ENCODE results near the gene HIPK2.

HIPK2 gene

DNA sequence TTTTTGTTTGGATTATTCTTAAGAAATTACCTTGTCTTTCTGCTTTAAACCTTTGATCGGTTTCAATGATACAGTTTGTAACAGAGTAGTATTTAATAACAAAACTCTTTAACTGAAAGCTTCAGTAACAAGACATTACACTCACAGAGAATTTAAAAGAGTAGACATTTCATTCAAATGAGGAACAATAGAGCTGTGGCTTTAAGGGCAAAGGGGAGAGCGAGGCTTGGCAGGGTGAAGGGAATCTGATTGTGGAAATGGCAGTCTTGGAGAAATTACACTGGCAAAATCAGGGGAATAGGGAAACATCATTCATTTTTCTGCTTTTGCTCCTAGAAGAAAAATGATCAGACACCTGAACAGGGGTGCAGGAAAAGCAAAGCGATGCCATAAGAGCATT lies 5.1 kb upstream of the HIPK2 start:
- DNase-seq: no peak

DNA sequence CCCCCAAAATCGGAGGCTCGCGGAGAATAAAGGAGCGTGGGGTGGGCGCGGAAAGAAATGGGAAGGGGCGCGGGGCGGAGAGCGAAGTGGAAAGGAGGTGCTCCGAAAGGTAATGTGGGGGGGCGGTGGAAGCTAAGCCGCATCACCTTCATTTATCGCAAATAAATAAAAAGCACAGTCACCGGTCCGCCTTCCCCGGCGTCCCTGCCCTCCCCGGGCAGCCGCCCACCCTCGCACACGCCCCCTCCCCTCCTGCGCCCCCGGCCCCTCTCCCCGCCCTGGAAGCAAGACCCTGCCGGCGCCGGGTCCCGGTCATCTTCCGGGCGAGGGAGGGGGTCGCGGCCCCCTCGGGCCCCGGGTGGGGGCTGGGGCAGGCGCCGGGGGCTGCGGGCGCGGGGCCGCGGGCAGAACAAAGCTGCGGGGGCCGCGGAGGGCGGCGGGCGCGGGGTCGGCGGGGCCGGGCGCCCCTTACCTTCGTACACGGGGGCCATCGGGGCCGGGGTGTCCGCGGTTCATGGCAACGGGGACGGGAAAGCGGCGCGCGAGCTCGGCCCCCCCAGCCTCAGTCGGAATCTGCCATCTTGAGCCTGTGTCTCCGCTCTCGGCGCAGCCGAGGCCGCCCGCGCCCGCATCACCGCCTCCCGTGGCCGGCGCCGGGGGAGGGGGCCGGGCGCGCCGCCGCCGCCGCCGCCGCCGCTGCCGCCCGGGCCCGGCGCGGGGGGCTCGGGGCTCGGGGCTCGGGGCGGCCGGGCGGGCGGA lies 486 bp downstream of the HIPK2 start:
- DNase-seq: peak; percentile 6

DNA sequence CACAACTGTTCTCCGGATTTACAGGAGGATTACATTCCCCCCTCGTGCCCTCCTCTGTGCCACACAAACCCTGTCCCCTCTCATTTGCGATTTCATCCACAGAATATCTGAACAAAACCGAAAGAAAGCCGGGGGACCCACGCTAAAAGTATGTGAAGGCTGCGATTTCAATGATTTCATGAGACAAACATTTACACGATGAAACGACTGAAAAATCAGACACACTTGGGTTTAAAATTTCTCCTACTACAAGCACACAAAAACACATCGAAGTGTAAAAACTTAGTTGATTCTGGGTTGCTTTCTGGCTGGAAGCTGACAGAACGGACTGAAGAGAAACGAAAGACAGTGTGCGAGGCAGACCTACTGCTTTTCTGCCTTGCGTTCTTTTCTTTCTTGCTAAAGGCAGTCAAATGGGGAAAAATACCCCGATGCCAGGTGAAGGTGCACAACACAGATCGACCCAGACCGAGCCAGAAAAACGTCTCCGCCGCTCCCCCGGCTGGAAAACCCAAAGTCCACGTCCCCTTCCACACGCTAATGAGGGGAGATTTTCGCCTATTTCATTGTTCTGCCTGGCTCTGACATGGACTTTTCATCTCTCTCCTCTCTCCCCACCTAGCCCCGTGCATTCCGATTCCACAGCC lies 1.2 kb downstream of the HIPK2 start:
- no peak for DNase-seq

DNA sequence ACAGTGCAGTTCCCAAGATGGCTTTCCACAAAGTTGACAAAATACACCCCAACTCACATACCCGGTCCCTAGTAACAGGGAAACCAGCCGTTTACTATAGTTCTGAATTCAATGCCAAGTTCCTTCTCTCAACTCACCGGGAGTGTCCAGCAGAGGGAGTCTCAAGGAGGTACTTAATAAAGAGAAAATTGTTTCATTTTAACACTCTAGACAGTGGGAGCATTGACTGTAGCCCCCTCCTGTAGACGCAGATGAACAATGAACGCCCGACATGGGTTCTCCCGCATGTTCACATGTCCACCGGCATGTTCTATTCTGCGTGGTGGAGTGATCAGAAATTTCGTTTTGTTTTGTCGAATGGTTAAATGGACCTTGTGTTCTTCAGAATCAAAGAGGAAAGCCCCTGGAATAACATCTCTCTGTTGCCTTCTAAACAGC lies 1.9 kb downstream of the HIPK2 start:
- peak; percentile 57 for DNase-seq

DNA sequence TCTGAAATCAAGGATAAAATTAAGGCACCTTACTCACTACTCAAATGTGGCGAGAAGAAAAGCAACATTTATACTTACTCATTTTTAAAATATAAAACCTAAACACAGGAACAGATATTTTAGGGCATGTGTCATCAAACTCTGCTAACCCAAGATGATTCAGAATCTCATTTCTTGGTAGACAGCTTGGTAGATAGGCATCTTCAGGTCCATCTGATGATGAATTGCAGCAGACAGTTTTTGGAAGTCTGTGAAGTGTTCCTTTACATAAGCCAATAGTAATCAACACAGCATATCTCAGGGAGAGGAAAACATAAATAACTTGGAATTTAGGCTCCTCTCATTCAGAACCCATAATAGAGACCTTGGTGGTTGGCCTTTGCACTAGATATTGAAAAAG lies 3.4 kb downstream of the HIPK2 start:
- DNase-seq: peak; percentile 56

DNA sequence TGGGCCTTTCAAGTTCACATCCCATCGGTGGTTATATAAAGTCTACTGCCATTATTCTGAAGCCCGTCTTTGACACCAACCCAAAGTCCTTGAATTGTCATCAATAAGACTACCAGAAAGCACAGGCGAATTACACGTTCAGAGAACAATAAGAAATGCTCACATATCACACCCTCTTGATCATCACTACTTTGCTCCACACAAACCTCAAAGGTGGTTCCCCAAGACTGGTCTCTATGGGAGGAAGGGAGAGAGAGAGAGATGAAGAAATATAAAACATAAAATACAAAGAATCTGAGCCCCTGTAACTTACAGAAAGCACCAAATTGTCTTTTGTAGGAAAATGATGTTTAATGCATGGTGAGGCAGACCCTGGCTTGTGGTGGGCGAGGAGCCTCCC lies 4.4 kb downstream of the HIPK2 start:
- DNase-seq: no peak

DNA sequence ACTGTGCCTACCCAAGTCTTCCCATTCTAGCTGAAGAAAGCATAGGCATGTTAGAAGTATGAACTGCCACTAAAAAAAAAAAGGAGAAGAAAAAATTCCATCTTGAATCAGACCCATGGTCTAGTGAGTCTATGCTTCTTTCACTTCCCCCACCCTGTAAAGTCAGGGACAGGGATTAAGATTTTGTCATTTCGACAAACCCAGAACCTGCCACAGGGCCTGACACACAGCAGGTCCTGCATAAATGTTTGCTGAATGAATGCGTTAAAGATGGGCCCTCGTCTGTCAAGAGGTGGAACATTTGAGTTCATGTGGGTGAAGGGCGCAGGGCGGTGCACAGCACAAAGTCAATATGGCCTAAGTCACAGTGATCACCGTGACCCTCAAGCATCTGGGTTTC lies 4.9 kb downstream of the HIPK2 start:
- no peak for DNase-seq

DNA sequence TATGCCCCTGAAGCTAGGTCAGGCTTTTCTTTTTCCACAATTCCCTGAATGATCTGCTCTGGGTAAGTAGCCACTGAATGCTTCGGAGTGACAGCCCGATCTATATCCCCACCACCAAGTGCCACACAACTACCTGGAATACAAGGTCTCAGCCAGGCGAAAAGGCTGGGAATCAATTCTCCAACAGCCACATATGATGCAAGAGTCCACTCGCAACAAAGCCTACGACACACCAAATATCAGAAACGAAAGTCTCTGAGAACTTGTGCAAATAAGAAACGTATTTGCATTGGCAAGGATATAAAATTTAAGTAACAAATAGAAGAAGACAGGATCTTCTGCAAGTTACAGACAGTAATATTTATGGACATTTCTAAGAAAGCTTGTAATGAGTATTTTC lies 5.7 kb downstream of the HIPK2 start:
- no peak for DNase-seq

DNA sequence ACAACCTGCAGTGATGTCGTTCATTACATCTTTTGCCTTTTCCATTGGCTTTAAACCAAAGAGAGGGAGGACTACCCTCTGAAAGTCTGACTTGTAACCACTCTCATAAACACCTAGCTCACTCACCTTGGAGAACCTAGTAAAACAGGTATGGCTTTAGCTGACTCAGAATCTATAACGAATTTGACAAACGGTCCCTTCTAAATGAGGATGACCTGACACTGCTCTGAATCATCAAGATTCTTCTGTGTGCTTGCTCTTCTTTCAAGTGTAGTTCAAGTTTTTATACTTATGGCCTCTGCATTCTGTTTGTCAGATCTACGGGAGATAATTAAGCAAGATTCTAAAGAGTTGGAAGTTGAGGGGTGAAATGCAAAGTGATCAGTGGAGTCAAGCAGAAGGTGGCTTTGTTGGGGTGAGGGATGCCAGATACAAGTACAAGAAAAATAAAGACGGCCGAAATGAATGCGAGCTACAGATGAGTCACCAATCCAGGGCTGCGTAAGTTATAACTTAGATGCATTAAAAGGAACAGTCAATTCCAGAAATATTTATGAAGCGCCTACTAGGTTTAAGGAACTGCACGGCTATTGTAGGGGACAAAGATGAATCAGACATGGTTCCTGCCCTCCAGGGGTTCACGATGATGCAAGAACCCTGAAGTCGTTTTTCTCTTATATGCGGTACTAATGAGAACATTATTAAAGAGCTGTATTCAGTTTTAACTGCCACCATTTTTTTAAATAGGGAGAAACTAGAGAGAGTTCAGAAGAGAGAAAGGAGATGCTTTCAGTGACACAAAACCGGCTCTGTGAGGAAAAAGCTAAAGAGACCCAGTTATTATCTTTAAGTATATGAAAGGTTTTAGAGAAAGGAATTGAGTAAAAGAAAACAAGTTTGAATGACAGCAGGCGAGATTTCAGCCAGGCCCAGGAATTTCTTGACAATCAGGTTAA lies 6.5 kb downstream of the HIPK2 start:
- DNase-seq: no peak

DNA sequence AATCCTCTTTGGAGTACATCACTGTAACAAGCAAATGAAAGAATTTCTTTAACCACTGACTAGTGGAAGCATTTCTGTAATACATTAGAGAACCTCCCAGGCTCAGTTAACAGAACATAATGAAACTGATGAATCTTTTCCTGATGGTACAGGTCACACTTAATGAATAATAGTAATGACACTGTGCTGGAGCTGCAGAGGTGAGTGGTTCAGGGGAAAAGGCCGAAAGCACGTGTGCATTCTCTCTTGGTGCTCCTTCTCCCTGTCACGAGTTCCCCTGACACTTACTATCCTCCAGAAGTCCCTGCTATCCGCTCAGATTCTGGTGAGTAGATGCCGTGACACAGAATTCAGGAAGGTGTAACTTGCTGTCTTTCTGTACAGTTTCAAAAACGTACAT lies 8.0 kb downstream of the HIPK2 start:
- DNase-seq: no peak

DNA sequence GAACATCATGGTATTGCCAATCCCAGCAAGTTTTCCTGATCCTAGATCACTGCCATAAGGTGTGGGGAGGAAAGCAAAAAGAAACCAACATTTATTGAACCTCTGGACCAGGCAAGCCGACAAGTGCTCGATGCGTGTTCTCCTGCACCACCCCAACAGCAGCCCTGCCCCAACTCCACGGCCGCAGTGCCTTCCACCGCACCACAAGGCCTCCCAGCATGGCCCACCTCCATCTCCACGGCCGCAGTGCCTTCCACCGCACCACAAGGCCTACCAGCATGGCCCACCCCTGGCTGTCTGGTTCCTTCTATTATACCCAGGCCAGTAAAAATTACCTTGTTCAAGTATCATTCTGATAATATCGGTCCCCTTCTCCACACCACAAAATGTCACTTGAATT lies 8.7 kb downstream of the HIPK2 start:
- DNase-seq: no peak

DNA sequence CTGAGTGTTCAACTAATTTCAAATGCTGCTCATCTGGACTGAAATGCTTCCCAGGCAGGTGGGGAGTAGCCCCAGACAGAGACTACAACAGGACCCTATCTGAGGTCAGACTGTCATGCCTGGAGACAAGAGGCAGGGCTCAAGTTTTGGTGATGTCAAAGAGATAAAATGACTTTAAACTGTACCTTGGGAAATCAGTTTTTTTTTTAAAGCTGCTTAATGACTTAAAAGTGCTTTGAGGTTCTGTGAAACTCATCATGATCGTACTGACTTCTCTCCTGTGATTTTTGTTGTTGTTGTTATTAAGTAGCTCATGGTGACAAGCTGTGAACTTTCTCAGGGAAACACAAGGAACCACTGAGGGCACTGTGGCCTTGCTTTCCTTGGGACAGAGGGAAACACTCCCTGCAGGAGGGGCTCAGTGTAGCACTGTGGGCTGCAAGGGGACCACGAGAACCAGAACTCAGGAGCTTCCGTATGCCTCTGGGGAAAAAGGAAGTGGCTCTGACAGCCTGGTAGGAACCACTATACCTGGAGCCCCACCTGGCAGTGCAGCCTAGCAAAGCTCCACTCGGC lies 9.5 kb downstream of the HIPK2 start:
- no peak for DNase-seq

DNA sequence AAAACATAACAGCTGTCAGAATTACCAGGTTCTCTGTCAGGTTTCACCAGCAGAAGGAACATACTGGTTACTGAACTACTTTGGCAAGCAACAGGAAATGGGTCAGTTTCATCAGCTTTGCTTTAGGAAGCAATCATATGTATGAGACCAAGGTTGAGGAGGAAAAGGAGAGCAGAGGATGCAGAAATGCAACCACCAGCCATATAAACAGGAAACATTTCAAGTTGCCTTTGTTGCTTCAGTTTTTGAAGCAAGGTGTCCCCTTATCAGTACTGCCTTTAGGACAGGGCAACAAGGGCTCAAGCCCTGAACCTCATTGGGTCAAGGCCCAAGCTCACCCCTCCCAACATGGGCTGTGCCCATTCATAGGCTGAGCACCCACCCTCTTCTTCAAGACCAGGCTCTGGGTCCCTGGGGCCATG lies 10.2 kb downstream of the HIPK2 start:
- DNase-seq: no peak

DNA sequence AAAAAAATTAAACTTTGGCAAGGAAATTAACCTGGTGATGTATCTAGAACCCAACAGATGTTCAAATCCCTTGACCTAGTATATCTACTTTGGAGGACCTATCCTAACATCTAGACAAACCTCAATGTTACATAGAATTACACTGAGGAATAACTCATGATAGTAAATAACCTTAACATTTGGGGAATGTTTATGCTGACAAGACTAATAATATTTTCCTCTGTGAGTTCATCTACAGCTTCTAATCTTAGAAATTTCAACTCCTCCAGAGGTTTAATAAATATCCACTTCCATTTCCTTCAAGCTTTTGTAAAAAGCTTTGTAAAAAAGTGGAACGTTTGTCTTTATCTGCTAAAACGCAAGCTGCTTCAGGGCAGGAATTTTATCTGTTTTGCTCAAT lies 12.7 kb downstream of the HIPK2 start:
- no peak for DNase-seq

DNA sequence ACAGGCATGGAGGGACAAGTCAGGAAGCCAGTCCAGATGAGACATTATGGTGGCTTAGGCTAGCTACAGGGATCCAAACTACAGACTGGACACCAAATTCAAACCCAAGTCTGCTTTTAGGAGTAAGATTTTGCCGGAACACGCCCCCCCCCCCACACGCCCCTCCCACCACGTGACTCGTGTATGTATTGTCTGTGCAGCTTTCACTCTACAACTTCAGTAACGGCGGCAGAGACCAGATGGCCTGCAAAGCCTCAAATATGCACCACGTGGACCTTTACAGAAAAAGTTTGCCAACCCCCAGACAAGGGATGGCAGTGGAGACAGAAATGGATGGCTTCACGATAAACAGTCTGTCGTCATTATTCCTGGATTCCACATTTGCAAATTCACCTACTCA lies 14.5 kb downstream of the HIPK2 start:
- no peak for DNase-seq

DNA sequence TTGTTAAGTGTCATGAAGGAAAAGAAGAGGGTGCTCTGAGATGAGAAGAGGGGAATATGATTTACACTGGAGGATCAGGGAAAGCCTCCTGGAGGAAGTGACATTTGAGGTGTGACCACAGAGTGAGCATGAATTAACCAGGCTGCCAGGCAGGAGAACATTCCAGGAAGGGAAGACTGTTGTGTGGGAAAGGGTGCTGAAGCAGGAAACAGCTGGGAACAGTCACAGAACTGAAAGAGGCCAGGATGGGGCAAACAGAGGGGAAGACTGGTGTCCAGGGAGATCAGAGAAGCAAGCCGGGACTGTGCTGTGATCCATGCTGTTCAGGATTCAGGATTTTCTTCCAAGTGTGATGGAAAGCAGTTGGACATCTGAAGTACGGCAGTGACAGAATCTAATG lies 14.9 kb downstream of the HIPK2 start:
- no peak for DNase-seq

DNA sequence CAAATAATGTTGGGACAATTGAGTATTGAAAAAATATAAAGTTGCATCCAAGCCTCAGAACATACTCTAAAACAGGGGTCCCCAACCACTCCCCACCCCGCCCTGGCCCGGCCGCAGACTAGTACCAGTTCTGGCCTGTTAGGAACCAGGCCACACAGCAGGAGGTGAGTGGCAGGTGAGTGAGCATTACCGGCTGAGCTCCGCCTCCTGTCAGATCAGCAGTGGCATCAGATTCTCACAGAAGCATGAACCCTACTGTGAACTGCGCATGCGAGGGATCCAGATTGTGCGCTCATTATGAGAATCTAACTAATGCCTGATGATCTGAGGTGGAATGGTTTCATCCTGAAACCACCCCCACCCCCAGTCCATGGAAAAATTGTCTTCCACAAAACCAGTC lies 19.4 kb downstream of the HIPK2 start:
- DNase-seq: no peak

DNA sequence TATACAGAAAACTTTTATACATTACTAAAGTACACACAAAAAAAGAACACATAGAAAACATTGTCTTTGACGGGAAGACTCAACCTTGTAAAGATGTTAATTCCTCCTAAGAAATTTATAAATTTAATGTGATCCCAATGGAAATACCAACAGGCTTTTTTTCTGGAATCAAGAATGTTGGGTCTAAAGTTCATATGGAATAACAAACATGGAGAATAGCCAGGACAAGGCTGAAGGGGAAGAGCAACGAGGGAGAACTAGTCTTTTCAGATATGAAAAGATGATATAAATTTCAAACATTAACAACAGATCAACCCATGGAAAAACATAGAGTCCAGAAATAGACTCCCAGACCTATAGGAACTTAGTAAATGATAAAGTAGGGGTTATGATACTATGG lies 19.8 kb downstream of the HIPK2 start:
- no peak for DNase-seq

DNA sequence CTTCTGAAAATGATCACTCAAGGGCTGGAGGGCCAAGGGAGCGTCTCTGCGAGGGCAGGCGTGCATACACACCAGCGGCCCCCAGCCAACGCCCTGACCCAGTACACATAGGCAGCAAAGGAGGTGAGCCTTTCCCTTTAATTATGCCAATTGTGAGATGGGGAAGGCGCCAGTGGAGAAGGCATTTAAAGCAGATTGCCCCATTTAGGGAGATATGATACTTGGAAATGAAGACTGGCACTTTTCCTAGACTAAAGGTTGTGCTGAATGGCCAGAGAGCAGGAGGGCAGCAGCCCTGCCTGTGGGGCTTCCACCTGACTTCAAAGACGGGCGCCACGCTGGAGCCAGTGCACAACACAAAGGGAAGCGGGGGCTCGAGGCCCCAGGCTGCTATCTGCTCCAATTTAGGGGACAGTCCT lies 24.1 kb downstream of the HIPK2 start:
- no peak for DNase-seq

DNA sequence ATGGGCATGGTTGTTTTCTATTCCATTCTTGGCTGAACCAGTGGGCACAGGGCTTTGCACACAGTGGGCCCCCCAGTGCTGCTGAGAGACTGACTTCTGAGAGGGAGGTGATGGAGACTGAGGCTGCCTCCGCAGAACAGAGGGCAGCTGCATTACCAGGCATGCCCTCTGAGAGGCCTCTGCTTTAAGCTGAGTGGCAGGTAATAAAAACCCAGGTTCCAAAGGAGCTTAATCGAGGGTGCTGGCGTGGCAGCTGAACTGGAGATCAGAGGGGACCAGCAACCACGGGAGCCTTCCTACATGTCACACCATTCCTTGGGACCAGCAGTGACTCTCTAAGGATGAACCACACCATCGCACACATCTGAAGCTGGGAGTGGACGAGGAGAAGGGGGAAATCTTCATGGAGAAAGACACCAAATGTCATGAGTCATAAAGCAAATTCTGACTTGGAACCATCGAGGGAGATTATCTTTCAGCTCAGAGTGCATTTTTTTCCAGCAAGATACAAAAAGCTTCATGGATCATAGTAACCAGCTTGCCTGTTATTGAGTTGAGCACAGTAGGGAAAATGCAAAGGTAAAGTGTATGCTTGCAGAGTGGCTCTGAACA lies 24.6 kb downstream of the HIPK2 start:
- DNase-seq: no peak

DNA sequence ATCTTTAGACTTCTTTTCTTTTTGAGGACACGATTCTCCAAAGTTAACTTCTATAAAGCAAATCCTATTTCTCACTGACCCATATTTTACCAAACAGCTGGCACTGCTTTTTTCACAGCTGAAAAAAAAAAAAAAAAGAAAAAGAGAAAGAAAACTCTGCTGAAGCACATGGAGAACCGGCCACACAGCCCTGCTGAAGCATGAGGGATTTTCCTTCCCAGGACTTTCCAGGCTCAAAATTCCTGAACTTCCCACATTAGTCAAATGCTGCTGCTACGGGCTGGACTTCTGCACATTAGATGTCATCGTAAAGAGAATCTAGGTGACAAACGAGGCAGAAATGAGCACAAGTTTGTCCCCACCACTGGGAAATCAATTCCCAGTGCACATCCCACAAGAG lies 25.2 kb downstream of the HIPK2 start:
- no peak for DNase-seq

DNA sequence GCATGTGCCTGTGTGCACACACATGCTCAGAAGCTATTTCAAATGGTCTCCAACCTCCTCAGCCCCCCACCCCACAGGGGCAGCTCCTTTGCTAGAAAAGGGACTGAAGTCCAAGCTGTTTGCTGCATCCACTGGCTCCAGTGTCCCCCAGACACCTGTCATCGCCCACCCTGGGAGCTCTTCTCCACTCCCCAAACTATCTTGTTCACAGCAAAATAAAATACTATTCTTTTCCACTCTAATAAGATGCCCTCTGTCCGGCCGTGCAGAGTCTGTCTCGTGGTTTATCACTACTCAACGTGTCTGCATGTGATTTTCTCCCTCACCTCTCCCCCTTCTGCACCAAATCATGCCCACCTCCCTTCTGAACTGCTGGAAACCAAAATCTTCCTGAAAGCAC lies 25.6 kb downstream of the HIPK2 start:
- DNase-seq: no peak

Measured in NCI-H226 (cell line).